Large intestine (tissue), 3 donors: ENCODE data around the gene SSH2. TPM values are rescaled to one million over a fixed set of nuclear protein-coding genes. Genes with fewer than 3 reads are reported as not detected.

Source experiments
- DNase-seq, 2 donors: peaks; one replicate each; pipeline versions ENCODE4 v3.0.0 to v3.0.0-alpha.2; 2013
- H3K27ac ChIP-seq: one replicate; pipeline ENCODE4 v1.5.1; 2013; ENCODE audit warnings: low read length
- H3K27me3 ChIP-seq: 2 replicates; pipeline ENCODE4 v1.6.1; 2013; ENCODE audit warnings: low read length; ENCODE audit not compliant: control insufficient read depth, insufficient read depth
- H3K36me3 ChIP-seq: 2 replicates; pipeline ENCODE4 v1.6.1; 2013; ENCODE audit warnings: low read length; ENCODE audit not compliant: control insufficient read depth, insufficient read depth
- H3K4me1 ChIP-seq: one replicate; pipeline ENCODE4 v1.6.1; 2013; ENCODE audit warnings: low read length; ENCODE audit not compliant: control insufficient read depth, insufficient read depth
- H3K4me3 ChIP-seq: one replicate; pipeline ENCODE4 v1.5.1; 2013; ENCODE audit warnings: low read length
- H3K9me3 ChIP-seq: one replicate; pipeline ENCODE4 v1.6.1; 2013; ENCODE audit warnings: mild to moderate bottlenecking, low read depth, low read length, moderate library complexity; ENCODE audit not compliant: control insufficient read depth
- WGBS: methylation state at CpG from one replicate; pipeline ENCODE4 v1.1.5; 2013; ENCODE audit warnings: low lambda C conversion rate; ENCODE audit not compliant: insufficient coverage; 5-methylcytosine and 5-hydroxymethylcytosine counted together
- polyA plus RNA-seq: library from polyadenylated mRNA; unstranded; fragments of 120-200 nt; gene quantifications from one replicate; pipeline ENCODE4 v1.2.1, GENCODE V29; 2013

SSH2 gene
- polyA plus RNA-seq, 1 donor = 16.2 TPM

DNA sequence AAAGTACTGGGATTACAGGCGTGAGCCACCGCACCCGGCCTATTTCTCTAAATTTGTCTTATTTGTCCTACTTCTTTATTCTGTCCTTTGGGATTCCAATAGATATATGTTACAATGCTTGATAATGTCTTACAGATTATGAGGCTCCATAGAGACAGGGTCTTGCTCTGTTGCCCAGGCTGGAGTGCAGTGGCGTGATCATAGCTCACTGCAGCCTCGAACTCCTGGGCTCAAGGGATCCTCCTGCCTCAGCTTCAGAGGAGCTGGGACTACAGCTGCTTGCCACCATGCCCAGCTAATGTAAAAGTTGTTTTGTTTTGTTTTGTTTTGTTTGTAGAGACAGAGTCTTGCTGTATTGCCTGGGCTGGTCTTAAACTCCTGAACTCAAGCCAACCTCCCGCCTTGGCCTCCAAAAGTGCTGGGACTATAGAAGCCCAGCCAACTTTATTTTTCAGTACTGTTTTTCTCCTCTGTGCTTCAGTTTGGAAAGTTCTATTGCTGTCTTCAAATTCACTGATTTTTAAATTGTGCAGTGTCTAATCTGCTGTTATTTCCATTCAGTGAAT lies 326.8 kb downstream of the SSH2 start:
- H3K27ac ChIP-seq = no peak overlapping the region
- WGBS = 100% methylated on average over 1 of the region's 6 CpGs
- H3K4me1 ChIP-seq = no peaks in the 10 kb centered on the region
- H3K27me3 ChIP-seq = no peaks in the 10 kb centered on the region
- no peak overlapping the region for H3K4me3 ChIP-seq
- no peaks in the 10 kb centered on the region for H3K9me3 ChIP-seq
- no peaks in the 10 kb centered on the region for H3K36me3 ChIP-seq
- DNase-seq = no peak

DNA sequence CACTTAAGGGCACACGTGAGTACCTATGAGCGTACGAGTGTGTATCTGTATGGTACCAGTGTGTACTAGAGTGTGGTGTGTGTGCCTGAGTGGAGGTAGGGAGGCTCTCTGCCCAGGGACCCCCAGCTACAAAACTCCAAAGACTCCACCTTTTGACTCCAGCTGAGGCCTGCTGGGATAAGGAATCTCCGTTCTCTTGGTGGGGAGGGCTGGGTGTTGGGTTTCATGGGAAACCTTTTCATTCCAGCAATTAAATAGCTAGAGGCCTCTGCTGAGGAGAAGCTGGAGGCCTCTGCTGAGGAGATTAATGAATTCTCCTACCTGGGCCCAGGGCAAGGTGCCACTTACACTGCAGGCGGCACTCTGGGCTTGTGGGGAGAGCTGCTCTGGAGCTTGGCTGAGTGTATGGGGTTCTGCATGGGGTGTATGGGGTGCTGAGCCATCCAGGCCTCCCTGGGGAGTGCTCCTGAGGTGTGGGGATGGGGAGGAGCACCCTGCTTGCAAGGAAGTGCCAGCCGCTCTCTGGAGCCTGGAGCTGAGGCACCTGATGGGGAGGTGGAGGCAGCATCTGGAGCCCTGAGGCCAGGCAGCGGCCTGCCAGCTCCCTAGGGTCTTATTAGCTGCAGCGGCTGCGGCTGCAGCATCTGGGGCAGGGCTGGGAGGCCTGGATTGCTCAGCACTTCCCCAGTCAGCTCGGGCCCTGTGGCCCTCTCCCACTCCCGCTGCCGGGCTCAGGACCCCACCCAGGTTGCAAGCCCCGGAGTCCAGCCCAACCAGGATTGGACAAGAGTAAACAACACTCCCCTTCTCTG lies 332.5 kb downstream of the SSH2 start:
- H3K4me3 ChIP-seq = no peak overlapping the region
- H3K27ac ChIP-seq = no peak overlapping the region
- H3K4me1 ChIP-seq = peaks cover 12% of the 10 kb centered on the region
- no peaks in the 10 kb centered on the region for H3K27me3 ChIP-seq
- WGBS = no CpG with 5 or more reads among the region's 13 CpGs
- H3K9me3 ChIP-seq = no peaks in the 10 kb centered on the region
- DNase-seq = no peak
- H3K36me3 ChIP-seq = no peaks in the 10 kb centered on the region

DNA sequence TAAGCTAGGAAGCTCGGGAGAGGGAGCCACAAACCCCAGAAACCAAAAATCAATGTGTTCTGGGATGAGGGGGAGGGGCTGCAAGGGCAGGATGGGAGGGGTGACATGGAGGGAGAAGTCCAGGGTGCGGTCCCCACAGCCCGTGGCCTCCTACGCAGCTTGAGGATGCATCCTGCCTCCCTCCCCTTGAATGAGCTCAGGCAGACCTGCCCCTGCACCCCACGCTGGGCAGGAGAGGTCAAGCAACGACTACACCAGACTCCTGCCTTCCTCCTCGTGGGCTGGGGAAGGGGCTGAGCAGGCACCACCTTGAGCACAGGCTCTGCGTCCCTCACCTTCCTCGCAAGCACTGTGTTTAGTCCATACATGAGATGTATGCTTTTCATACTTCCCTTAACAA lies 333.2 kb downstream of the SSH2 start:
- Histone ChIP-seq H3K4me1 (peaks cover 20% of the 10 kb centered on the region), H3K36me3 (no peaks in the 10 kb centered on the region), H3K27me3 (no peaks in the 10 kb centered on the region), H3K9me3 (no peaks in the 10 kb centered on the region), H3K27ac (no peak overlapping the region), H3K4me3 (no peak overlapping the region)
- WGBS = no CpG with 5 or more reads among the region's 9 CpGs
- DNase-seq = no peak

DNA sequence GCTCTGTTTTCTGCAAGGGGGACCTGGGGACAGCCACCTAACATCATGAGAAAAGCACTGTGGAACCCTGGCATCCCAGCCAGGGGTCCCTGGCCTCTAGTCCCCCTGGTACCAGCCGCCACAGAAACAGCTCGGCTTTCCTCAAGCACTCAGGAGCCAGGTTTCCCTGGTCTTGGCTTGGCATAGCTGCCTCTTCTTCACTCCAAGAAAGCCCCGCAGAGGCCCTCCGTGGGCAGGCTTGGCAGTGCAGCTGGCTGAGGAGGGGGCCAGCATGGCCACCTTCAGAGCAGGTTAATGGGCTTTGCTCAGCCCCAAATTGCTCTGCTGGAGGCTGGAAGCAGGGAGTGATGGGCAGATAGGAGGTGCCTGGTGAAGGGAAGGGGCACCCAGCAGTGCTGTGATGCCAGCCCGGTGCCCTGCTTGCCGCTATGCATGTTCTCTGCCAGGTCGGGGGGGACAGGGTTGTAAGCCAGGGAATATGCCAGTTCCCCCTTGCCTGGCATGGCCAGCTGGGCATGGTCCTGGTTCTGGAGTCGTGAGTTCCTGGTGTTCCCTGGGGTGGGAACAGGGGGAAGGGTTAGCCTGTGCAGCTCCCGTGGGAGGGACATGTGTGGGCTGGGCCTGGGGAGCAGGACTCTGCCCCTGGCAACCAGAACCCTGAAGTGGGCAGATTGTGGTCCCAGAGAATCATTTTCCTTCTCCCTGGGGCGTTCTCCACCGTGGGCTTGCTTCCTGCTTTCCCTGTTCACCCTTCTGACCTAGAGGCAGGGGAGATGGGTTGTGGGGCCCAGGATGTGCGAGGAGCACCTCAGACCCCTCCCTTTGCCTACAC lies 333.9 kb downstream of the SSH2 start:
- Histone ChIP-seq H3K9me3 (no peaks in the 10 kb centered on the region), H3K27me3 (no peaks in the 10 kb centered on the region), H3K4me1 (peaks cover 26% of the 10 kb centered on the region), H3K36me3 (no peaks in the 10 kb centered on the region), H3K27ac (no peak overlapping the region), H3K4me3 (no peak overlapping the region)
- DNase-seq = no peak
- no CpG with 5 or more reads among the region's 12 CpGs for WGBS

DNA sequence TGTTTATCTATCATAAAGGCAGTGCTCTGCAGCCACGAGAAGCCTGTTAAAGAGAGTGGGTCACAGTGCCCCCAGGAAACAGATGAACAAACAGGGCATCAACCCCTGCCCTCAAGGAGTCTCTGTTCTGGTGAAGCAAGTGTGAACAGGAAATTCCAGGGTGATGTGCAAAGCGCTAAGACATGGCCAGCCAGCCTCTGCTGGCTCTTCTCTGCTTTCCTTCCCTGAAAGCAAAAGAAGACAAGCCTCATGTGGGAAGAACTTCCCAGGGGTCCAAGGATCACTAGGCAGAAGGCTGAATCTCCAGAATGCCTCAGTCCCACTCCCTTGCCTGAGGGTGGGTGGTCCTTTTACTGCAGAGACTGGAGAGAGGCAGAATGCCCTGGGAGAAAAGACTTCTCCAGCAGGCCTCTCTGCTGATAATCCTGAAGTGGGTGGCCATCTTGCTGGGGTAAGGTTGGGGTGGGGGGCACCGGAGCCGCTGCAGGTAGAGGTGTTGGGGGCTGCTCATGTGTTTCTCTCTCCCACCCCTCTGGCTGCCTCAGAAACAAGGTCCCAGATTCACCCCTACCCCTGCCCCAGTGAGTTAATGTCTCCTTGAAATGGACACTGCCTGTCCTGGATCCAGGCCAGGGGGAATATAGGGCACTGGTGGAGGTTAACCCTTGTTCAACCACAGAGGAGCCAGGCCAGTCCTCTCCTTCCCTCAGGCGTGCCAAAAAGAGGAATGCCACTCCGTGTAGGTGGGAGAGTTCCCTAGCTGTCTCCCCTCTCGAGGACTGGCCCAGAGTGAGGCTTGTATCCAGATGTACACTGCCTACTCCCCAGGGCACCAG lies 334.7 kb downstream of the SSH2 start:
- Histone ChIP-seq H3K27ac (no peak overlapping the region), H3K9me3 (no peaks in the 10 kb centered on the region), H3K4me1 (peaks cover 34% of the 10 kb centered on the region), H3K4me3 (no peak overlapping the region), H3K36me3 (no peaks in the 10 kb centered on the region), H3K27me3 (no peaks in the 10 kb centered on the region)
- no CpG with 5 or more reads among the region's 7 CpGs for WGBS
- no peak for DNase-seq

DNA sequence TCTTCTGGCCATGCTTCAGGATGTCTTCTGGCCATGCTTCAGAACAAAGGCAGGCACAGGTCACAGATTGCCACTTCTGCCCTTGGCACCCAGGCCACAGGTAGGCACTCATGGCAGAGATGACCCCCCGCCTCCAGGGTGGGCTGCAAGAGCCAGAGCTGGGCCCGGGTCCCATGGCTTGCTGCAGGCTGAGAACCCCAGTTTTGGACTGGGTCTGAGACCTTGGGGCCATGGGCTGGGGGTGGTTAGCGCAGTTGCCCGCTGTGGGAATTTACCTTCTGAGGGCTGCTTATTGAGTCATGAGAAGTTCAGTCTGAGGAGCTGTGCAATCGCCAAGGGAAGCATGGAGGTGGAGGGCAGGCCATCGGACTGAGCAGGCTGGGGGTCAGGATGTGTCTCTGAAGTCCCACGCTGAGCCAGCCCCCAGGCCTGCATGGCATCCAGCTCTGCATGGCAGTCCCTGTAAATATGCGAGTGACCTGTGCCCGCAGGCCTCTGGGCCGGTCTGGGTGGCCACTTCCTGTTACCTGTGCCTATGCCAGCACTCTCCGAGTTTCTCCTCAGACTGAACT lies 335.4 kb downstream of the SSH2 start:
- H3K27me3 ChIP-seq = no peaks in the 10 kb centered on the region
- no peak overlapping the region for H3K4me3 ChIP-seq
- no peak overlapping the region for H3K27ac ChIP-seq
- H3K4me1 ChIP-seq = peaks cover 41% of the 10 kb centered on the region
- H3K36me3 ChIP-seq = no peaks in the 10 kb centered on the region
- DNase-seq = no peak
- no peaks in the 10 kb centered on the region for H3K9me3 ChIP-seq
- no CpG with 5 or more reads among the region's 11 CpGs for WGBS

DNA sequence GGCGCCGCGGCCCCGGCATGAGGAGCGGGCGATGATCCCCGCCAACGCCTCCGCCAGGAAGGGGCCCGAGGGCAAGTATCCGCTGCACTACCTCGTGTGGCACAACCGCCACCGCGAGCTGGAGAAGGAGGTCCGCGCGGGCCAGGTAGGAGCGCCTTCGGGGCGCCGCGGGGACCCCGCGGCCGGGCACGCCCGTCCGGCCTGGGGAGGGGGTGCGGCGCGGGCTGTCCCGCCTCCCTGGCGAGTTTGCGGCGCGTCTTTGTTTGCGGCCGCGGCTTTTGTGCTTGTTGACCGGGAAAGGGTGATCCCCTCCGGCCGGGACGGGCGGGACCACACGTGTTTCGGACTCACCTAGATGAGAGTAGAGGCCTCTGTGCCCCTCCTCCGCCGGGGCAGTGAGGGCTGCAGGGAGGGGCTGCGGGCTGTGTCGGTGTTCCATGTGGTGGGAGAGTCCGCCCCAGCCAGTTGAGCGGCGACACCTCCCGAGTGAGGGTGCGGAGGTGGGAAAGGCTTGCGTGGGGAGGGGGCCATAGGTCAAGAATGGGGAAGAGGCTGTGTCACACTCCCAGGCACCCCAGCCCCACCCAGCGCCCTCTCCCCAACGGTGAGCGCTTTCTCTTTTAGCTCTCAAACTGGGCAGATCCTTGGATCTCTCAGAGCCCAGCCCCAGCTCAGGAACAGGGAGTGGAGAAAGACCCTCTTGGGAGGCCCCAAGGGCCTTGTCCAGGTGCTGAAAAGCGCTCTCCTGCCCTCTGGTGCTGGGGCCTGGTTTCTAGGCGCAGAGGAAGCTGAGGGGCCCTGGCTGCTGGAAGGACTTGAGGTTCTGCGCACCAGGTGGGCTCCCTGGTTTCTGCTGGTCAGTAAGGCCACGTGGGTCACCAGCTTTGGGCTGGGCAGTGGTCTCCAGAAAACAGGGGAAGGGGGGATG lies 336.2 kb downstream of the SSH2 start:
- Histone ChIP-seq H3K27ac (no peak overlapping the region), H3K4me1 (peaks cover 41% of the 10 kb centered on the region), H3K4me3 (peak overlapping the region; percentile 46), H3K27me3 (no peaks in the 10 kb centered on the region), H3K36me3 (no peaks in the 10 kb centered on the region), H3K9me3 (no peaks in the 10 kb centered on the region)
- no CpG with 5 or more reads among the region's 64 CpGs for WGBS
- no peak for DNase-seq

DNA sequence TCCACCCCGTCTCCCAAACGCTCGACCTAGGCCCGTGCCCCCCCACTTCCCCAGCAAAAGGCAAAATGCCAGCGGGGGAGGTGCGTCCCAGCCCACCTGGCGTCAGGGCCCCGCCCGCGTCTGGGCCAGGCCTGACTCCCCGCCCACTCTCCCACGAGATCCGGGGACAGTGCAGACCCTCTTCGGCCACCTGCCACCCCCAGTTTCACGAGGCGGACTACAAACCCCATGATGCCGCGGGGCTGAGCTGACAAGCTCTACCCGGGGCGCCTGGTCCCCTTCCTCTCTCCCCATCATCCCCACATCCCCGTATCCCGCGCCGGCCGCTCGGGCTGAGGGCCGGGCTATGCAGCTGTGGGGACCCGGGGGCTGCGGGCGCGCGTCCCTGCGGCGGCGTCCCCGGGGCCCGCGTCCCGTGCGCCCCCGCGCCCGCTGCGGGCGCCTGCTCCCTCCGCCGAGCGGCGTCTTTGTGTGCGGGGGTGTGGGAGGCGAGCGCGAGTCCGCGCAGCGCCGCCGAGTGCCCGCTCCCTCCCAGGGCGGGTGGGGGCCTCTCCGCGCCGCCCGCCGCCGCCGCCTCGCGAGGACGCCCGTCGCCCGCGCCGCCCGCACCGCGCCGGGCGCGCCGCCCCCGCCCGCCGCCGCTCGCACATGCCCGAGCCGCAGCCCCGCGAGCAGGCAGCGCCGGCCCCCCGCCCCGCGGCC lies 337.0 kb downstream of the SSH2 start, which contains the start of gene ANKRD13B:
Gene ANKRD13B, plus strand, starts transcription at position 283 of the 702 bp plus-strand sequence. CDS start 490 bp downstream, outside the sequence.
- peak in 1 of 2 donors; percentile 51 for DNase-seq
- Histone ChIP-seq H3K4me1 (peaks cover 44% of the 10 kb centered on the region), H3K9me3 (no peaks in the 10 kb centered on the region), H3K4me3 (peak within 1 kb of the TSS; percentile 46), H3K27me3 (no peaks in the 10 kb centered on the region), H3K27ac (peak within 1 kb of the TSS; percentile 47), H3K36me3 (no peaks in the 10 kb centered on the region)
- WGBS = no CpG with 5 or more reads among the region's 96 CpGs
